CD4-positive, alpha-beta T cell treated with Interferon alpha-2 for 1 hour (primary cell): ENCODE results near the gene FCSK.

ENCODE experiments used
- DNase-seq, 2 donors: peaks; one replicate each; pipeline ENCODE4 v3.0.0-alpha.2; 2020 to 2022

The FCSK gene

DNA sequence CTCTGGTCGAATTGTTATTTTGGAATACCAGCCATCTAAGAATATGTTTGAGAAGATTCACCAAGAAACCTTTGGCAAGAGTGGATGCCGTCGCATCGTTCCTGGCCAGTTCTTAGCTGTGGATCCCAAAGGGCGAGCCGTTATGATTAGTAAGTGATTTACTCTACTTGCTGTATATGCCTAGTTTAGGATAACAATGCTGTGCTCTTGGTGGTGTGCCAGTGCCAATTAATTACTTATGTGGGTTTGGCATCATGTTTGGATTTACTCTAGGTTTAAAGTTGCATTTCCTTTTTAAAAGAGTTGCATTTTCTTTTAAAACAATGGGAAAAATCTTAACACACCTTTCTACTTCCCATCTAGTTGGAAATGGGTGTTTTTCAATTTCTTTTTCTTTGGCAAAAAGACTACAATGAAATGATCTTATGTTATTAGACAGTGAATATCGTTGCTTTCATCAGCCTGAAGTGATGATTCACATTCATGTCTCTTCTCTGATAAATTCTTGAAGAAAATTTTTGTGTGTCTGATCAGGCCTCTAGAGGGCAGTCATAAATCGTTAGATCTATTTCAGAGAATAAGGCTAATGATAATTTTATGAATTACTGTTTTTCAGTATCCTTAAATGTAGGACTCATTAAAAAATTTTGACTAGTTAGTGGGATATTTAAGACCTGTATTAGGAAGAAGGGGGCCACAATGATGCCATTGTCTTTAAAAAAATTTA is 74.8 kb downstream of the FCSK start:
- peak in 1 of 2 donors; percentile 58 for DNase-seq
